Glutamatergic neuron (in vitro differentiated cells): ENCODE measurements around the gene TAX1BP3. TPM values are rescaled to one million over a fixed set of nuclear protein-coding genes. Genes with fewer than 3 reads are reported as not detected.

ENCODE experiments used
- DNase-seq: peaks from one replicate; pipeline ENCODE4 v3.0.0; 2022
- H3K27ac Mint-ChIP-seq: one replicate; pipeline ENCODE4 v1.8.0; 2020; ENCODE audit warnings: mild to moderate bottlenecking, mixed read lengths, inconsistent platforms; ENCODE audit not compliant: unreplicated experiment
- H3K27me3 Mint-ChIP-seq: one replicate; pipeline ENCODE4 v1.8.0; 2020; ENCODE audit warnings: mild to moderate bottlenecking, moderate library complexity, mixed read lengths, inconsistent platforms; ENCODE audit not compliant: unreplicated experiment
- H3K36me3 Mint-ChIP-seq: one replicate; pipeline ENCODE4 v1.8.0; 2020; ENCODE audit warnings: mild to moderate bottlenecking, mixed read lengths, inconsistent platforms; ENCODE audit not compliant: unreplicated experiment
- H3K4me1 Mint-ChIP-seq: one replicate; pipeline ENCODE4 v1.8.0; 2020; ENCODE audit warnings: mild to moderate bottlenecking, low read depth, mixed read lengths, inconsistent platforms; ENCODE audit not compliant: unreplicated experiment
- H3K4me3 Mint-ChIP-seq: one replicate; pipeline ENCODE4 v1.8.0; 2020; ENCODE audit warnings: mild to moderate bottlenecking, mixed read lengths, inconsistent platforms; ENCODE audit not compliant: unreplicated experiment
- H3K9me3 Mint-ChIP-seq: one replicate; pipeline ENCODE4 v1.8.0; 2020; ENCODE audit warnings: mild to moderate bottlenecking, moderate library complexity, mixed read lengths, inconsistent platforms; ENCODE audit not compliant: unreplicated experiment
- CTCF ChIP-seq: fragments of 200-600 bp; sonication (generic); IDR thresholded peaks from one replicate; pipeline ENCODE4 v1.5.0; 2021; ENCODE audit not compliant: partially characterized antibody, unreplicated experiment
- total RNA-seq: library from RNA; stranded (reverse); fragmentation: NEBNext Ultra II Directional; extraction: Animal tissue kit (Norgen Biotek cat#: 25700); gene quantifications from one replicate; pipeline ENCODE4 v1.2.1, GENCODE V29; 2021; ENCODE audit not compliant: unreplicated experiment

The TAX1BP3 gene
- total RNA-seq, 1 donor from 2014 or later, result 91.4 TPM

DNA sequence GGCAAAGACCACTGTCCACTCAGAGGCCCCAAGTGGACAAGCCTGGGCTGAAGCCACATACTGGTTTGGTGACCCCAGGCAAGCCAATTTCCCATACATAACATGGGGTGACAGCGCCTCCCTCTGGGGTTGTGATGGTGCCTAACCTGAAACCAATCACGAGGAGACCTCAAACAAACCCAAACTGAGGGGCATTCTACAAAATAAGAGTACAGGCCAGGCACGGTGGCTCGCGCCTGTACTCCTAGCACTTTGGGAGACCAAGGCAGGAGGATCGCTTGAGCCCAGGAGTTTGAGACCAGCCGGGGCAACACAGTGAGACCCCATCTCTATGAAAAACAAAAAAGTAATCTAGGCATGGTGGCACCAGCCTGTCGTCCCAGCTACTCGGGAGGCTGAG lies 24.0 kb upstream of the TAX1BP3 start:
- H3K9me3 Mint-ChIP-seq, result peaks cover 8% of the 10 kb centered on the region
- peaks cover 4% of the 10 kb centered on the region for H3K36me3 Mint-ChIP-seq
- peaks cover 10% of the 10 kb centered on the region for H3K27me3 Mint-ChIP-seq
- H3K4me1 Mint-ChIP-seq, result peaks cover 14% of the 10 kb centered on the region
- no peak for TF ChIP-seq CTCF
- no peak overlapping the region for H3K27ac Mint-ChIP-seq
- DNase-seq, result no peak
- no peak overlapping the region for H3K4me3 Mint-ChIP-seq

GRCh38 chr17:3691617-3692067 lies 23.3 kb upstream of the TAX1BP3 start:
- peaks cover 10% of the 10 kb centered on the region for H3K27me3 Mint-ChIP-seq
- DNase-seq, result no peak
- H3K9me3 Mint-ChIP-seq, result peaks cover 8% of the 10 kb centered on the region
- peaks cover 4% of the 10 kb centered on the region for H3K36me3 Mint-ChIP-seq
- no peak overlapping the region for H3K4me3 Mint-ChIP-seq
- H3K27ac Mint-ChIP-seq, result no peak overlapping the region
- H3K4me1 Mint-ChIP-seq, result peaks cover 14% of the 10 kb centered on the region
- no peak for TF ChIP-seq CTCF

DNA sequence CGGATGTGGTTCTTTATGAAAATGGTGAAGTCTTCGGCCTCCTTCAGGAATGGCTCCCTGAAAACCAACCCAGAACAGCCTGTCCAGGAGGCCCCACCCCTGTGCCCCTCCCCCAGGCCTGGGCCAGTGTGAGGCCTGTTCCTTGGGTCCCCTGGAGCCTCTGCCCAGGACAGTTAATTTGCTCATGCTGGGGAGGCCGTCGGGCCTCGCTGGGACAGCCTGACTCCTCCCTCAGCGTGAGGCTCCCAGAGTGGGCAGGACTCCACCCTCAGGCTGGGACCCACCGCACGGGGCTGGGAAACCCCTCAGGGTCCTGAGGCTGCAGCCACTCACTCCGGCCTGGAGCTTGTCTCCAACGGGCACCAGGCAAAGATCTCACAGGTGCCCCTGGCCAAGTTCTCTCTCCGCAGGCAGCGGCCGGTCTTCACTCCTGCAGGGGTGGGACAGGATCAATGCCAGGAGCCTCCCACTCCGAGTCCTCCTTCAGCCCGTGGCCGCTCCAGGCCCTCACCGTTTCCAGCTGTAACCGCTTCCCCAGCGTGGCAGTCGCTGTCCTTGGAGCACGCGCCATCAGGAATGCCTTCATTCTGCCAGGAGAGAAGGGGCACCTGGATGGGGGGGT lies 21.8 kb upstream of the TAX1BP3 start:
- TF ChIP-seq CTCF, result no peak
- Mint-ChIP-seq H3K36me3 (peaks cover 4% of the 10 kb centered on the region), H3K27ac (no peak overlapping the region), H3K27me3 (peaks cover 10% of the 10 kb centered on the region), H3K4me1 (peaks cover 14% of the 10 kb centered on the region), H3K4me3 (no peak overlapping the region), H3K9me3 (peaks cover 8% of the 10 kb centered on the region)
- no peak for DNase-seq

GRCh38 chr17:3689262-3690093 lies 21.1 kb upstream of the TAX1BP3 start:
- Mint-ChIP-seq H3K4me3 (no peak overlapping the region), H3K9me3 (peaks cover 6% of the 10 kb centered on the region), H3K4me1 (peaks cover 12% of the 10 kb centered on the region), H3K36me3 (peaks cover 4% of the 10 kb centered on the region), H3K27ac (peak overlapping the region; percentile 68), H3K27me3 (peaks cover 8% of the 10 kb centered on the region)
- no peak for TF ChIP-seq CTCF
- no peak for DNase-seq

GRCh38 chr17:3688852-3689261 lies 20.5 kb upstream of the TAX1BP3 start:
- DNase-seq, result peak; percentile 43
- peaks cover 10% of the 10 kb centered on the region for H3K4me1 Mint-ChIP-seq
- TF ChIP-seq CTCF, result no peak
- H3K4me3 Mint-ChIP-seq, result no peak overlapping the region
- H3K27me3 Mint-ChIP-seq, result peaks cover 6% of the 10 kb centered on the region
- H3K27ac Mint-ChIP-seq, result peak overlapping the region; percentile 22
- H3K9me3 Mint-ChIP-seq, result peaks cover 4% of the 10 kb centered on the region
- peaks cover 4% of the 10 kb centered on the region for H3K36me3 Mint-ChIP-seq
